Measurements from ENCODE around the gene MAML3. TPM values are rescaled to one million over a fixed set of nuclear protein-coding genes. Genes with fewer than 3 reads are reported as not detected.

The MAML3 gene
- total and polyA plus RNA-seq, 2 of the 13 experiments (the other 11 are each of a cell fraction or from before 2014, with no cell fraction given): 0.05 to 0.13 TPM

- TF ChIP-seq REST (IDR thresholded peaks at IDR 0.05; ENCODE audit: borderline replicate concordance in 1 of 2, low read depth in 1 of 2, low read length in 2 of 2): no peak
- no peak for TF ChIP-seq SNRNP70 (IDR thresholded peaks at IDR 0.05; ENCODE audit: low read depth, low read length)
- no peak for TF ChIP-seq CHCHD3 (CRISPR knock-in tag; IDR thresholded peaks at IDR 0.05)
- no peak for TF ChIP-seq PLSCR1 (CRISPR knock-in tag; IDR thresholded peaks at IDR 0.05; ENCODE audit: borderline replicate concordance)
- TF ChIP-seq HNF4A (CRISPR knock-in tag; IDR thresholded peaks at IDR 0.05): no peak
- TF ChIP-seq ATM (IDR thresholded peaks at IDR 0.05; ENCODE audit: borderline replicate concordance): no peak
- no peak for TF ChIP-seq ZNF253 (CRISPR knock-in tag; IDR thresholded peaks at IDR 0.05; ENCODE audit: borderline replicate concordance)
- TF ChIP-seq HNF1B (CRISPR knock-in tag; IDR thresholded peaks at IDR 0.05): no peak
- TF ChIP-seq ZNF407 (CRISPR knock-in tag; IDR thresholded peaks at IDR 0.05; ENCODE audit: not compliant biosample characterization): no peak
- 0 out of 2 replicates have a peak, but pooled peaks have one; percentile 33 for TF ChIP-seq NCOA2 (CRISPR knock-in tag; IDR thresholded peaks at IDR 0.05)
- TF ChIP-seq ZNF629 (CRISPR knock-in tag; conservative IDR thresholded peaks at IDR 0.05): no peak
- no peak for TF ChIP-seq ZNF292 (CRISPR knock-in tag; IDR thresholded peaks at IDR 0.05; ENCODE audit: borderline replicate concordance, low read depth)
- TF ChIP-seq THYN1 (CRISPR knock-in tag; IDR thresholded peaks at IDR 0.05; ENCODE audit: borderline replicate concordance, low read depth): no peak
These were observed 240.5 kb downstream of the MAML3 start (continued) for GRCh38 chr4:139913398-139913990.

Measured in HepG2 (cell line).